ENCODE measurements around the gene CSF2.

DNA sequence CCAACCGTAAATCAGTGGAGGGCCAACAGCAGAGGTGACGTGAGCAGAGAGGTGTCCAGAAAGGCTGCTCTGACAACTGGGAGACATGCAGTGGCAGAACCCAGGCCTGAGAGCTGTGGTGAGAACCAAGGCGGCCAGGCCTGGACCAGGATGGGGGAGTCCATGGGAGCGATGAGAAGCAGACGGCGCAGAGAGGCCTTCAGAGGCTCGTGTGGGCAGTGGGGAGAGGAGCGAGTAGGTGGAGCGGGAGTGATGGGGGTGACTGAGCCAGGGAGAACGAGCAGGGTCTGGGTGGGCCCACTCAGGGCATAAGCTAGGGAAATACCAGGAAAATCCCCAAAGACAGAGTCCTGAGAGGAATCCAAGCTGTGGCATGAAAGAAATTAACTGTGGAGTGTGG, 21.1 kb upstream of the CSF2 start:
- TF ChIP-seq, protein P1, sequence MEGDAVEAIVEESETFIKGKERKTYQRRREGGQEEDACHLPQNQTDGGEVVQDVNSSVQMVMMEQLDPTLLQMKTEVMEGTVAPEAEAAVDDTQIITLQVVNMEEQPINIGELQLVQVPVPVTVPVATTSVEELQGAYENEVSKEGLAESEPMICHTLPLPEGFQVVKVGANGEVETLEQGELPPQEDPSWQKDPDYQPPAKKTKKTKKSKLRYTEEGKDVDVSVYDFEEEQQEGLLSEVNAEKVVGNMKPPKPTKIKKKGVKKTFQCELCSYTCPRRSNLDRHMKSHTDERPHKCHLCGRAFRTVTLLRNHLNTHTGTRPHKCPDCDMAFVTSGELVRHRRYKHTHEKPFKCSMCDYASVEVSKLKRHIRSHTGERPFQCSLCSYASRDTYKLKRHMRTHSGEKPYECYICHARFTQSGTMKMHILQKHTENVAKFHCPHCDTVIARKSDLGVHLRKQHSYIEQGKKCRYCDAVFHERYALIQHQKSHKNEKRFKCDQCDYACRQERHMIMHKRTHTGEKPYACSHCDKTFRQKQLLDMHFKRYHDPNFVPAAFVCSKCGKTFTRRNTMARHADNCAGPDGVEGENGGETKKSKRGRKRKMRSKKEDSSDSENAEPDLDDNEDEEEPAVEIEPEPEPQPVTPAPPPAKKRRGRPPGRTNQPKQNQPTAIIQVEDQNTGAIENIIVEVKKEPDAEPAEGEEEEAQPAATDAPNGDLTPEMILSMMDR (IDR thresholded peaks at IDR 0.05) = no peak
- no peak for TF ChIP-seq POLR2A (IDR thresholded peaks at IDR 0.05)
